Lung (tissue), 12 donors: ENCODE data around the gene LDLRAD4. TPM values are rescaled to one million over a fixed set of nuclear protein-coding genes. Genes with fewer than 3 reads are reported as not detected.

Experiments
- ATAC-seq: fragments of 200-7000 bp; cut with Tn5 transposase; one replicate; pipeline ENCODE4 v1.9.1; 2020; ENCODE audit warnings: moderate number of reproducible peaks; ENCODE audit not compliant: insufficient read depth, low FRiP score
- DNase-seq, 3 donors: peaks; one replicate each; pipeline ENCODE4 v3.0.0-alpha.2; 2013 to 2017
- H3K27ac ChIP-seq, 2 donors: one replicate each; pipeline ENCODE4 v1.5.1; 2013; ENCODE audit warnings: mild to moderate bottlenecking in 2 of 2, moderate library complexity in 2 of 2, control low read depth in 1 of 2, inconsistent platforms in 1 of 2, low read depth in 1 of 2, low read length in 1 of 2
- H3K27me3 ChIP-seq, 3 donors: one replicate each; pipeline ENCODE4 v1.5.1; 2013; ENCODE audit warnings: low read length in 2 of 3; ENCODE audit not compliant: control insufficient read depth in 3 of 3, insufficient read depth in 3 of 3
- H3K36me3 ChIP-seq, 4 donors: one replicate each; pipeline ENCODE4 v1.5.1; 2013; ENCODE audit warnings: low read length in 4 of 4, mild to moderate bottlenecking in 1 of 4, moderate library complexity in 1 of 4; ENCODE audit not compliant: control insufficient read depth in 4 of 4, insufficient read depth in 4 of 4
- H3K4me1 ChIP-seq, 5 donors: one replicate each; pipeline ENCODE4 v1.5.1; 2013; ENCODE audit warnings: low read length in 5 of 5, mild to moderate bottlenecking in 2 of 5, moderate library complexity in 1 of 5; ENCODE audit not compliant: control insufficient read depth in 5 of 5, insufficient read depth in 5 of 5
- H3K4me3 ChIP-seq: one replicate; pipeline ENCODE4 v1.5.1; 2013; ENCODE audit warnings: mild to moderate bottlenecking, control low read depth, moderate library complexity
- H3K9ac ChIP-seq, 2 donors: one replicate each; pipeline ENCODE4 v1.5.1; 2013; ENCODE audit warnings: low read length in 2 of 2, control low read depth in 1 of 2; ENCODE audit not compliant: insufficient read depth in 1 of 2
- H3K9me3 ChIP-seq, 4 donors: one replicate each; pipeline ENCODE4 v1.5.1; 2013; ENCODE audit warnings: low read length in 3 of 4, mild to moderate bottlenecking in 1 of 4, moderate library complexity in 1 of 4; ENCODE audit not compliant: control insufficient read depth in 4 of 4, insufficient read depth in 3 of 4
- CTCF ChIP-seq: IDR thresholded peaks from 2 replicates; pipeline ENCODE4 v1.5.1; 2012; ENCODE audit warnings: mild to moderate bottlenecking; ENCODE audit errors: control extremely low read depth, extremely low read depth
- WGBS, 2 donors: extraction: QIAGEN DNeasy Blood & Tissue Kit; methylation state at CpG; one replicate each; pipeline ENCODE4 v1.1.7; 2013; 5-methylcytosine and 5-hydroxymethylcytosine counted together
- polyA plus RNA-seq, 2 donors: library from polyadenylated mRNA; stranded (reverse); fragments of 200-250 nt; gene quantifications; one replicate each; pipeline ENCODE4 v1.2.1, GENCODE V29; 2013
- total RNA-seq, 2 donors: library from RNA; depleted of rRNA in 1 of 2; stranded (reverse); fragments of >200 nt in 1 of 2; gene quantifications; one replicate each; pipeline ENCODE4 v1.2.1, GENCODE V29; 2014 to 2021
- donor health status: control.
- donor health status: control.
- donor health status: Bipolar disorder and iron deficiency.
- donor health status: healthy.
- donor health status: DM: yes; HTN: yes; CAD: no.

LDLRAD4 gene
- total and polyA plus RNA-seq, 4 donors, result 3.2 to 62.4 (median 19.9) TPM

- Histone ChIP-seq H3K27me3 (no peaks in the 10 kb centered on the region), H3K4me3 (no peak overlapping the region), H3K4me1 (no peaks in the 10 kb centered on the region), H3K36me3 (no peaks in the 10 kb centered on the region), H3K27ac (no peak overlapping the region), H3K9ac (no peak overlapping the region), H3K9me3 (peaks cover 0 to 2% (median 0%) of the 10 kb centered on the region in 4 donors)
- 91 to 94% methylated on average over 3 of the region's 3 CpGs for WGBS, 2 donors
- ATAC-seq (no peak), DNase-seq (no peak)
- TF ChIP-seq CTCF, result no peak
These were observed 142.9 kb downstream of the LDLRAD4 start for GRCh38 chr18:13361431-13361830.

GRCh38 chr18:13362051-13362450 is 143.5 kb downstream of the LDLRAD4 start:
- no peaks in the 10 kb centered on the region for H3K4me1 ChIP-seq
- no peak overlapping the region for H3K27ac ChIP-seq
- H3K9ac ChIP-seq, result no peak overlapping the region
- H3K9me3 ChIP-seq, result peaks cover 0 to 2% (median 0%) of the 10 kb centered on the region in 4 donors
- no peak for TF ChIP-seq CTCF
- WGBS, 2 donors, result 83 to 95% methylated on average over 8 of the region's 8 CpGs
- DNase-seq (no peak), ATAC-seq (no peak)
- no peak overlapping the region for H3K4me3 ChIP-seq
- no peaks in the 10 kb centered on the region for H3K27me3 ChIP-seq
- no peaks in the 10 kb centered on the region for H3K36me3 ChIP-seq

- no peak for TF ChIP-seq CTCF
- Histone ChIP-seq H3K27ac (no peak overlapping the region), H3K36me3 (no peaks in the 10 kb centered on the region), H3K27me3 (no peaks in the 10 kb centered on the region), H3K4me3 (no peak overlapping the region), H3K4me1 (no peaks in the 10 kb centered on the region), H3K9me3 (peaks cover 0 to 2% (median 0%) of the 10 kb centered on the region in 4 donors), H3K9ac (no peak overlapping the region)
- ATAC-seq, result no peak
- DNase-seq, result no peak
- 61 to 75% methylated on average over 2 of the region's 2 CpGs for WGBS, 2 donors
These were observed 144.0 kb downstream of the LDLRAD4 start for GRCh38 chr18:13362607-13363006.

GRCh38 chr18:13363359-13363758 is 144.8 kb downstream of the LDLRAD4 start:
- no peaks in the 10 kb centered on the region for H3K36me3 ChIP-seq
- no peaks in the 10 kb centered on the region for H3K27me3 ChIP-seq
- ATAC-seq, result no peak
- H3K9me3 ChIP-seq, result peaks cover 0 to 2% (median 0%) of the 10 kb centered on the region in 4 donors
- 64 to 74% methylated on average over 4 of the region's 4 CpGs for WGBS, 2 donors
- no peak overlapping the region for H3K4me3 ChIP-seq
- no peak overlapping the region for H3K9ac ChIP-seq
- no peak overlapping the region for H3K27ac ChIP-seq
- TF ChIP-seq CTCF, result no peak
- H3K4me1 ChIP-seq, result no peaks in the 10 kb centered on the region
- DNase-seq, result no peak
